SU-DHL-6 (cell line): ENCODE data around the gene TXLNB.
A peak's percentile ranks its signal among the peaks of the same experiment; 100 is the strongest.
"Not testable (repeated sequence)": the region's sequence is repeated elsewhere in the genome, so short reads cannot be mapped to it uniquely, and the experiment has no call there.

Experiments
- H2AFZ ChIP-seq: fragments of 200-600 bp; sonication (generic); 2 replicates; pipeline ENCODE4 v1.6.1; 2014; ENCODE audit warnings: low read depth, mild to moderate bottlenecking, moderate library complexity, mixed read lengths, antibody characterized with exemption, low read length; ENCODE audit not compliant: severe bottlenecking
- H3F3A ChIP-seq: fragments of 200-600 bp; shearing (Covaris generic); 2 replicates; pipeline ENCODE4 v1.6.0; 2016; ENCODE audit warnings: antibody characterized with exemption, mild to moderate bottlenecking; ENCODE audit not compliant: insufficient read depth
- H3K27ac ChIP-seq: fragments of 200-600 bp; sonication (generic); 2 replicates; pipeline ENCODE4 v1.5.1; 2016; ENCODE audit warnings: low read depth, mild to moderate bottlenecking, low read length, moderate library complexity, mixed read lengths
- H3K27me3 ChIP-seq: fragments of 200-600 bp; sonication (generic), shearing (Covaris generic); 2 replicates; pipeline ENCODE4 v1.6.0; 2014; ENCODE audit warnings: mild to moderate bottlenecking, low read length
- H3K36me3 ChIP-seq: fragments of 200-600 bp; sonication (generic); 2 replicates; pipeline ENCODE4 v1.6.1; 2014; ENCODE audit warnings: mild to moderate bottlenecking, low read length, mixed read lengths
- H3K4me2 ChIP-seq: fragments of 300-600, 200-600 bp; shearing (Covaris generic), sonication (generic); 2 replicates; pipeline ENCODE4 v1.6.0; 2014; ENCODE audit warnings: low read length, low read depth, mild to moderate bottlenecking; ENCODE audit not compliant: poor library complexity, severe bottlenecking
- H3K4me3 ChIP-seq: fragments of 200-600 bp; sonication (generic); 2 replicates; pipeline ENCODE4 v1.5.1; 2014; ENCODE audit warnings: antibody characterized with exemption, low read length, mild to moderate bottlenecking, mixed read lengths; ENCODE audit not compliant: insufficient read depth, poor library complexity, severe bottlenecking
- H3K79me2 ChIP-seq: fragments of 200-600 bp; sonication (generic); 2 replicates; pipeline ENCODE4 v1.6.1; 2014; ENCODE audit warnings: mild to moderate bottlenecking, low read length, moderate library complexity; ENCODE audit not compliant: insufficient read depth
- H3K9ac ChIP-seq: fragments of 200-600 bp; sonication (generic); 2 replicates; pipeline ENCODE4 v1.7.0; 2014; ENCODE audit warnings: mild to moderate bottlenecking, low read length
- H3K9me2 ChIP-seq: fragments of 200-600 bp; sonication (generic); replicated peaks from 2 replicates; pipeline ENCODE4 v1.6.1; 2014; ENCODE audit warnings: low read length; ENCODE audit not compliant: insufficient read depth
- H3K9me3 ChIP-seq: fragments of 200-600 bp; sonication (generic); 2 replicates; pipeline ENCODE4 v1.6.1; 2014; ENCODE audit warnings: low read length, mixed read lengths; ENCODE audit not compliant: insufficient read depth
- H4K20me1 ChIP-seq: fragments of 200-600 bp; sonication (generic); 2 replicates; pipeline ENCODE4 v1.6.1; 2014; ENCODE audit warnings: low read depth, mild to moderate bottlenecking, antibody characterized with exemption, low read length, moderate library complexity, mixed read lengths
- CTCF ChIP-seq: fragments of 200-600 bp; sonication (generic); IDR thresholded peaks from one replicate; pipeline ENCODE4 v1.5.1; 2017; ENCODE audit warnings: antibody characterized with exemption, mild to moderate bottlenecking, low read length, moderate library complexity; ENCODE audit not compliant: insufficient read depth, poor library complexity, severe bottlenecking
- EZH2phosphoT487 ChIP-seq: fragments of 200-600 bp; sonication (generic), shearing (Covaris generic); conservative IDR thresholded peaks from 2 replicates; pipeline ENCODE4 v1.6.1; 2018; ENCODE audit warnings: mild to moderate bottlenecking, antibody characterized with exemption, low read length, moderate library complexity, mixed read lengths

TXLNB gene

GRCh38 chr6:139236105-139236504, 55.7 kb downstream of the TXLNB start:
- no peaks in the 10 kb centered on the region for H3K27me3 ChIP-seq
- H3K36me3 ChIP-seq, result no peaks in the 10 kb centered on the region; the same call in 1 of the 2 replicates
- peaks cover 4% of the 10 kb centered on the region for H3F3A ChIP-seq
- H3K4me3 ChIP-seq, result no peak overlapping the region
- no peak for TF ChIP-seq CTCF
- no peak for TF ChIP-seq EZH2phosphoT487
- no peak overlapping the region for H3K4me2 ChIP-seq
- peaks cover 10% of the 10 kb centered on the region; the same call in 1 of the 2 replicates for H3K9me3 ChIP-seq
- H3K9me2 ChIP-seq, result no peaks in the 10 kb centered on the region
- no peaks in the 10 kb centered on the region for H3K79me2 ChIP-seq
- no peak overlapping the region for H3K9ac ChIP-seq
- H3K27ac ChIP-seq, result peak overlapping the region; percentile 21; the same call in 1 of the 2 replicates
- H4K20me1 ChIP-seq, result no peaks in the 10 kb centered on the region
- H2AFZ ChIP-seq, result no peak overlapping the region

DNA sequence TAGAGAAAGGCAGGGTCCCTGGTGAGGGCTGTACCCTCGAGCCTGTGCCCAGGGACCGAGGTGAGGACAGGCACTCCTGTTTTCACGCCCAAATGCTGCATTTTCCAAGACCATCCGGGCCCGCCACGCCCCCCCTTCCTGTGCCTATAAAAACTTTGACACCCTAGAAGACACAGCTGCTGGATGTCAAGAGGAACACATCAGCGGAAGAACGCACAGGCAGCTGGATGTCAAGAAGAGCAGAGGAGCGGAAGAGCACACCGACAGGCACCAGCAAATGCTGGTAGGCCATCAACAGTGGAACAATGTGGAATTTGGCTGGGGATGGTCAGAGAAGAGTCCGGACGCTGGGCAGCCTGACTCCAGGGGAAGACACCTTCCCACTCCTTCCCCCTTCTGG, 56.1 kb downstream of the TXLNB start:
- H3K9me3 ChIP-seq, result peaks cover 10% of the 10 kb centered on the region; the same call in 1 of the 2 replicates
- H3K27ac ChIP-seq, result peak overlapping the region; percentile 21; the same call in 1 of the 2 replicates
- H3K79me2 ChIP-seq, result no peaks in the 10 kb centered on the region
- H4K20me1 ChIP-seq, result no peaks in the 10 kb centered on the region
- no peaks in the 10 kb centered on the region for H3K27me3 ChIP-seq
- H3F3A ChIP-seq, result peaks cover 8% of the 10 kb centered on the region
- H3K4me2 ChIP-seq, result no peak overlapping the region
- no peak overlapping the region for H3K9ac ChIP-seq
- no peaks in the 10 kb centered on the region for H3K9me2 ChIP-seq
- TF ChIP-seq EZH2phosphoT487, result no peak
- no peak for TF ChIP-seq CTCF
- H3K36me3 ChIP-seq, result no peaks in the 10 kb centered on the region; the same call in 1 of the 2 replicates
- no peak overlapping the region for H3K4me3 ChIP-seq
- no peak overlapping the region for H2AFZ ChIP-seq

- H3K79me2 ChIP-seq, H3K36me3 ChIP-seq: not testable (repeated sequence)
Measured at GRCh38 chr6:139234193-139234592, 57.6 kb downstream of the TXLNB start.

DNA sequence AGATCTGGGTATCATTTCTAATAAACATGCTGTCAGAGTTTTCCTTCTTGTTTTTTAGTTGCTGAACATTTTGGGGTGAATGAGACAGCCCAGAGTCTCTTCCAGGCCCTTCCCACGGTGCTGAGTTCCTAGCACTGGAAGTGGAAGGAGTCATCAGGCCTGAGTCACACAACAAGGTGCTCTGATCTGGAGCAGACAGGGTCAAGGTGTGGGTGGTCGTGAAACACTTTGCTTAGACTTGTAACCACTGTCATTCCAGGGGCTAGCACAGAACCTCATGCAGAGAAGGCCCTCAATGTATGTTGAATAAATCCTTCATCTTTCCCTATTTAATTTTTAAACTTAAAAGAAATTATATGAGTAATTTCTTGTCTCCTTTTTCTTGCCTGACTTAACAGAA, 60.6 kb downstream of the TXLNB start:
- H2AFZ ChIP-seq, result peak overlapping the region; percentile 72
- peak overlapping the region; percentile 53 for H3K4me2 ChIP-seq
- H3F3A ChIP-seq, result peaks cover 11% of the 10 kb centered on the region
- TF ChIP-seq CTCF, result no peak
- TF ChIP-seq EZH2phosphoT487, result no peak
- peak overlapping the region; percentile 48 for H3K9ac ChIP-seq
- H3K4me3 ChIP-seq, result peak overlapping the region; percentile 5
- no peaks in the 10 kb centered on the region for H3K9me2 ChIP-seq
- peaks cover 10% of the 10 kb centered on the region; the same call in 1 of the 2 replicates for H3K9me3 ChIP-seq
- no peaks in the 10 kb centered on the region for H3K27me3 ChIP-seq
- no peaks in the 10 kb centered on the region for H3K79me2 ChIP-seq
- no peaks in the 10 kb centered on the region for H4K20me1 ChIP-seq
- no peaks in the 10 kb centered on the region; the same call in 1 of the 2 replicates for H3K36me3 ChIP-seq
- H3K27ac ChIP-seq, result peak overlapping the region; percentile 91

More at GRCh38 chr6:139234193-139234592, 57.6 kb downstream of the TXLNB start:
- not testable (repeated sequence) for H3K4me2 ChIP-seq, H3K9me2 ChIP-seq, H3F3A ChIP-seq, H2AFZ ChIP-seq, H3K27ac ChIP-seq, H4K20me1 ChIP-seq, H3K4me3 ChIP-seq, H3K9ac ChIP-seq, H3K27me3 ChIP-seq
- H3K9me3 ChIP-seq, result peaks cover 10% of the 10 kb centered on the region; the same call in 1 of the 2 replicates
